ENCODE results near the gene VPS13D. TPM values are rescaled to one million over a fixed set of nuclear protein-coding genes. Genes with fewer than 3 reads are reported as not detected.

VPS13D gene
- total and polyA plus RNA-seq, 3 donors from 2014 or later, result 51.9 to 125 (median 86.8) TPM

- peaks cover 50% of the 10 kb centered on the region for H3K4me1 ChIP-seq
- WGBS, 2 donors, result 54 to 65% methylated on average over 3 of the region's 3 CpGs
- intact Hi-C loops (cut with DNase I; ENCODE audit: low total_unique reads), result no loop called here
- peak overlapping the region; percentile 1 to 69 for H3K27ac ChIP-seq
- H3K9me3 ChIP-seq, result no peaks in the 10 kb centered on the region
- no peak for TF ChIP-seq POLR2A (IDR thresholded peaks at IDR 0.05)
- peak in 1 of 3 experiments; percentile 22 for TF ChIP-seq CTCF (IDR thresholded peaks at IDR 0.05)
- no peak for DNase-seq
- H3K4me3 ChIP-seq, result no peak overlapping the region
- no peaks in the 10 kb centered on the region for H3K27me3 ChIP-seq
- no peaks in the 10 kb centered on the region for H3K36me3 ChIP-seq (ENCODE audit: low read depth, missing control alignments)
These were observed 109.6 kb downstream of the VPS13D start for GRCh38 chr1:12339396-12339795.

GRCh38 chr1:12339811-12340543, 110.1 kb downstream of the VPS13D start:
- TF ChIP-seq POLR2A (IDR thresholded peaks at IDR 0.05), result no peak
- no peaks in the 10 kb centered on the region for H3K27me3 ChIP-seq
- H3K27ac ChIP-seq, result peak overlapping the region in 1 of 2 donors; percentile 69
- H3K36me3 ChIP-seq (ENCODE audit: low read depth, missing control alignments), result no peaks in the 10 kb centered on the region
- 45 to 46% methylated on average over 4 of the region's 4 CpGs for WGBS, 2 donors
- no peak for DNase-seq
- H3K4me3 ChIP-seq, result no peak overlapping the region
- peaks cover 50% of the 10 kb centered on the region for H3K4me1 ChIP-seq
- intact Hi-C loops (cut with DNase I; ENCODE audit: low total_unique reads), result no loop called here
- no peaks in the 10 kb centered on the region for H3K9me3 ChIP-seq

GRCh38 chr1:12340544-12340930, 110.7 kb downstream of the VPS13D start:
- intact Hi-C loops (cut with DNase I; ENCODE audit: low total_unique reads), result no loop called here
- no peak overlapping the region for H3K4me3 ChIP-seq
- no peaks in the 10 kb centered on the region for H3K27me3 ChIP-seq
- H3K9me3 ChIP-seq, result no peaks in the 10 kb centered on the region
- 49 to 51% methylated on average over 3 of the region's 3 CpGs for WGBS, 2 donors
- TF ChIP-seq CTCF (IDR thresholded peaks at IDR 0.05), result no peak
- TF ChIP-seq POLR2A (IDR thresholded peaks at IDR 0.05), result no peak
- peaks cover 50% of the 10 kb centered on the region for H3K4me1 ChIP-seq
- no peaks in the 10 kb centered on the region for H3K36me3 ChIP-seq (ENCODE audit: low read depth, missing control alignments)
- H3K27ac ChIP-seq, result no peak overlapping the region
- DNase-seq, result no peak

- peaks cover 44% of the 10 kb centered on the region for H3K4me1 ChIP-seq
- H3K9me3 ChIP-seq, result no peaks in the 10 kb centered on the region
- intact Hi-C loops (cut with DNase I; ENCODE audit: low total_unique reads), result no loop called here
- no peak overlapping the region for H3K4me3 ChIP-seq
- no peaks in the 10 kb centered on the region for H3K36me3 ChIP-seq (ENCODE audit: low read depth, missing control alignments)
- 89 to 93% methylated on average over 4 to 6 of the region's 6 CpGs for WGBS, 2 donors
- no peak for DNase-seq
- peak overlapping the region in 1 of 2 donors; percentile 65 for H3K27ac ChIP-seq
- TF ChIP-seq POLR2A (IDR thresholded peaks at IDR 0.05) (no peak), CTCF (IDR thresholded peaks at IDR 0.05) (no peak)
- H3K27me3 ChIP-seq, result no peaks in the 10 kb centered on the region
These were observed 111.8 kb downstream of the VPS13D start for GRCh38 chr1:12341667-12342066.

- intact Hi-C loops (cut with DNase I; ENCODE audit: low total_unique reads), result no loop called here
- Histone ChIP-seq H3K27me3 (no peaks in the 10 kb centered on the region), H3K4me1 (peaks cover 37% of the 10 kb centered on the region), H3K4me3 (no peak overlapping the region), H3K36me3 (ENCODE audit: low read depth, missing control alignments) (no peaks in the 10 kb centered on the region), H3K27ac (peak overlapping the region; percentile 41 to 65), H3K9me3 (no peaks in the 10 kb centered on the region)
- peak; percentile 34 for DNase-seq
- TF ChIP-seq CTCF (IDR thresholded peaks at IDR 0.05) (no peak), POLR2A (IDR thresholded peaks at IDR 0.05) (no peak)
- WGBS, 2 donors, result 41 to 59% methylated on average over 8 of the region's 8 CpGs
These were observed 112.7 kb downstream of the VPS13D start for GRCh38 chr1:12342401-12343003.

Data from testis (tissue), 3 donors.